Suppressor macrophage (primary cell): ENCODE measurements around the gene CACNA2D1.
A peak's percentile ranks its signal among the peaks of the same experiment; 100 is the strongest.
"Not testable (repeated sequence)": the region's sequence is repeated elsewhere in the genome, so short reads cannot be mapped to it uniquely, and the experiment has no call there.

ENCODE experiments used
- DNase-seq, 4 experiments: peaks; one replicate each; pipeline ENCODE4 v3.0.0-alpha.2; 2020 to 2022

CACNA2D1 gene

DNA sequence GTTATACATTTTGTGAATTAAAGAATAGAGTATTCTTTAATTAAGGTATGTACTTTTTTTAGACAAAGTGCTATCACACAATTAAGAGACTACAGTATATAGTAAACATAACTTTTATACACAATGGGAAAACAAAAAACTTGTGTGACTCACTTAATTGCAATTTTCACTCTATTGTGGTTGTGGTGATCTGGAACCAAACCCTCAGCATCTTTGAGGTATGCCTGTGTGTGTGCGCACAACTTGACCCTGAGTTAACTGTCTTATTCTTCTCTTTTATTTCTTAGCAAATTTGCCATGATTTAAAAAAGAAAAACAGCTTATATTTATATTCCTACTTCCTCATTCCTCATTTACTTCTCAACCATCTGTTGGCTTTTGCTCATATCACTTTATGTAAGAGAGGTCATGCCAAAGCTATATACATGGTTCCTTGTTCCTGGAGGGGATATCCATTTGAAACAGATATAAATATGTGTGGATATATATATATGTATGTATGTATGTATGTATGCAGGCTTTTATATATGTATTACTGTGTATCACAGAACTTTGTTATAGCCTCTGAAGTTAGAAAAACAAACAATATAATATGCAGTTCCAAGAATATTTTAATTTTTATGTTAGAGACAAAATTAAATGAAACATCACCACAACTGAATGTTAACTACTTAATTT lies 414.2 kb downstream of the CACNA2D1 start:
- DNase-seq, result peak in 2 of 4 experiments; percentile 1 to 9

GRCh38 chr7:82028097-82028496 lies 415.5 kb downstream of the CACNA2D1 start:
- DNase-seq, result no peak

- DNase-seq, result no peak
These were observed 421.9 kb downstream of the CACNA2D1 start for GRCh38 chr7:82021713-82022112.

DNA sequence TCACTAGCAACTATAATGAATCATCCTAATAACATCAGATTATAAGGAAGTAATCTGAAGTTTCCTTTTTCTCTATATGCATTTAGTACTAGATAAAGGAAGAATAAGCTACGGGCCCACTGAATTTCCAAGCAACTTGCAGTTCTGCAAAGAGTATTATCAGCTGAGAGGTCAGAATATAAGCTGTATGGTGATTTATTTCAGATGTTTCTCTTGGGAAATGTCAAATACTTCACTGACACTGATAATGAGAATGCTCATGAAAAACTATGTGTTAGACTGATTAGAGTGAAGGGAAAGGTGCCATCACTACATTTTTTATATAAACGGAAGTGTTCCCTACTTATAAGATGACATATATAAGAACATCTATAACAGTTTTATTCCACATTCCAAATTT lies 422.5 kb downstream of the CACNA2D1 start:
- DNase-seq, result no peak

GRCh38 chr7:82019551-82020475 lies 423.8 kb downstream of the CACNA2D1 start:
- DNase-seq, result no peak

- no peak for DNase-seq
These were observed 425.4 kb downstream of the CACNA2D1 start for GRCh38 chr7:82018226-82018625.

GRCh38 chr7:82017334-82017943 lies 426.1 kb downstream of the CACNA2D1 start:
- peak; percentile 4 to 55 (median 21) for DNase-seq

DNA sequence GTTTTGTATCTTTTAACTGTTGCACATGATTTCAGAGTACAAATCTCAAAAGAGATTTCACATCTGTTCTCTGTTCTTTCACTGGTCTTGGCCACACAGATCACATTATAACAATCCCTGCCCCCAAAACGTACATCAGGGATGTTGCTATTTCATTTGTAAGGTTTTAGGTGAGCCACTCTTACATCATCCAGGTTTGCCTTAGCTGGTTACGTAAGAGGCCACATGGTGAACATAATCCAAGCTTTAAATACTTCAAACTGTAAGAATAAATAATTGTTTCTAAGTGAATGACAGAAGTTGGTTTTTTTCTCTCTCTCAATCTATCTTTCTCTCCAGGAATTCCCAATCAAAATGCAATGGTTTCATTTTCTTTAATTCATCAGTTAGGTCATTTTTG lies 427.8 kb downstream of the CACNA2D1 start:
- DNase-seq, result no peak

DNA sequence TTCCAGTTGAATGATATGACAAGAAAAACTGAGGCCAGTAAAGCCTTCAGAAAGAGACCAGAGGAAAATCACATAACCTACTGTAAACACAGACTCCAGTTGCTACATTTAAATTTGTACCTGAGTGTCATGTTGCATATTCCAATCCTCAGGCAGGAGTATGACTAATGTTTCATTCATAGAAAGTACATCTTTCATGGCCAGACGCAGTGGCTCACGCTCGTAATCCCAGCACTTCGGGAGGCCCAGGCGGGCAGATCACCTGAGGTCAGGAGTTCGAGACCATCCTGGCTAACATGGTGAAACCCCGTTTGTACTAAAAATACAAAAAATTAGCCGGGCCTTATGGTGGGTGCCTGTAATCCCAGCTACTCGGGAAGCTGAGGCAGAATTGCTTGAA lies 429.0 kb downstream of the CACNA2D1 start:
- DNase-seq, result not testable (repeated sequence)

- no peak for DNase-seq
These were observed 431.1 kb downstream of the CACNA2D1 start for GRCh38 chr7:82012453-82012852.

DNA sequence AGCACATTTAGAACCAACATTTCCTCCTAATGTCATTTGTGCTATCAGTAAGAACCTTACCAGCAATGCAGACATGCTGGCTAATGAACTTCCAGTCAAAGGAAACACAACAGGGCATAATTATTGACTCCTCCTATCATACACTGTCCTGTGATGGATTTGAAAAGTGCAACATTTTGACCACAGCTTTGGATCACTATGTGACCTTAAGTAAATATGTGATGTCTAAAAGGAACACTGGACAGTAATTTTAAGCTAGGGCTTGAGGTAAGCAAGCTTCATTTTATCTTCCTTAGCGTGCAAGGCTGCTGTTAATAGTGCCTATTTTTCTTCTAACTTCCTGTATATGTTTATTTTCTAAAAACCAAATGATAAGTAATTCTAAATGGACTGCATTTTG lies 433.2 kb downstream of the CACNA2D1 start:
- no peak for DNase-seq

GRCh38 chr7:82007315-82007714 lies 436.3 kb downstream of the CACNA2D1 start:
- no peak for DNase-seq

DNA sequence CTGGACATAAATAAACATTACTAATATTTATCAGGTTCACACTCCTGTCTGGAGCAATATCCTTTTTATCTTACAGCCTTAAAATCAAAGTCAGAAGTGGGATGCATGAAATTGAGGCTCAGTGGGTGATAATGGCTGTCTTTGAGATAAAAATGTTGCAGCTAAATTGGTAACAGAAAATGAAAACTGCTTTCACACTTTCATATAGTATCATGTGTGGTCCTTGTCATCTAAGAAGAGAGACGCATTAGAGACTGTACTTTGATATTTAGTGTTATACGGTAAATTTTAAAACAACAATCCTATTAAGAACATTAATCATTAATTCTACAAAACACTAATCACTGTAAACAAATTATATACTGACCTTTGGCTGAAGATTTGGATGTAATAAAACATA lies 438.5 kb downstream of the CACNA2D1 start:
- DNase-seq, result no peak

DNA sequence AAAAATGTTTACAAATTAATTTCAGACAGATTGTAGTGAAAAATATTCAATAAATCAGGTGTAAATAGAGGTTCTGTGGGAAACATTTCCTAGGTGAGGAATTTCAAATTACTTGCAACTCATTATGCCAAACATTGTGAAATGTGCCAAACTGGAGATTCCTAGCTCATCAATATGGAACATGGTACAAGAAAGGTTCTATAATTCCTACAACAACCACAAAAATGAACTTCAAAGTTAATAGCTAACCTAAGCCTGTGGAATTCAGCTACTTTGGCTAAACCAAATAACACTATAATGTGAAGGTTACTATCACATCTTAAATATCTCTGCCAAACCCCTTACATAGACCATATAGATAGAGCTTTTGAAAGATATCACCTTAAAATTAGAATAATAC lies 450.4 kb downstream of the CACNA2D1 start:
- DNase-seq, result no peak

- peak in 2 of 4 experiments; percentile 34 for DNase-seq
These were observed 453.2 kb downstream of the CACNA2D1 start for GRCh38 chr7:81990395-81990794.

DNA sequence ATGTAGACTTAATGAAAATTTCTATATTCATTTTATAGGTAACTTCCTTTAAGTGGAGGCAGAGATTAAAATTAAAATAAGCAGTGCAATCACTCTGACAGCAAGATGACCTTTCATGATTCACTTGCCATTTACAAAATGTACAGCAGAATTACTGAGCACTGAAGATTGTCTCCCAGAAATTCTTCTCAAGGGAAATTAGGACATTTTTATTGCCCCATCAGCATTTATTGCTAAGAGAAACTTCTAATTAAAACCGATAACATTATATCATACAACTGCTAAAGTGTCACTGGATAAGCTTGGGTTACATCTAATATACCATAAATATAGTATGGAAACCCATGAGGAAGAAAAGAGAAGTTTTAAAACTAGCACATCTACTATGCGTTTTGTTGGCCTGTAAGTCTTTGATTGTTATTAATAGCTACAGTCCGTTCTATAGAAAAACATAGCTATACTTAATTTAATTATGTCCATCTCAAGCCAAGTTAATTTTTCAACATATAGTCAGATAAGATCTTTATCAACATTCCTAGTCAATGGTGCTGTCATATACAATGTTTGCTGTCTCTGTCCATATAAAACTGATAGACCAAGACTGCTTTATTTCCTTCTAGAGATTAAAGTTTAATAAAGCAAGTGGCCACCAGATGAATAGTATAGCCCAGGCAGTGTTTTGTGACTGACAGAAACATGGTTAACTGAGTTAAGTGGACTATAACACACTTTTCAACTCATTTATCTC lies 456.7 kb downstream of the CACNA2D1 start:
- no peak for DNase-seq

DNA sequence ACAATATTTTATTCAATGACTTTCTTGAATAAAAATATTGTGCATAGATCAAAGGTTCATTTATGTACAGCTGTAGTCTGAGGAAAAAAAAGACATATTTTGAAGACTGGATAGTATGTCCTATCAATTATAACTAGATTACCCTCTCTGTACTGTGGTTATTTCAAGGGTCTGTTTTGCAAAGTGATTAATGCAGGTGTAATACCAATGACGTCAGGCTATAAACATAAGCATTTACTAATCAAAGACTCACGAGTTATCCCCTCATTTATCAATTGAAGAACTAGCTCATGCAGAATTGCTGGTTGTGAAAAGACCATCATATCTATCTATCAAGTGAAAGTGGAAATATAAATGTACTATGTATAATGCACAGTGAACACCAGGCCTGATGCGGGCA lies 460.2 kb downstream of the CACNA2D1 start:
- DNase-seq, result no peak

- DNase-seq, result no peak
These were observed 470.5 kb downstream of the CACNA2D1 start for GRCh38 chr7:81973117-81973516.

DNA sequence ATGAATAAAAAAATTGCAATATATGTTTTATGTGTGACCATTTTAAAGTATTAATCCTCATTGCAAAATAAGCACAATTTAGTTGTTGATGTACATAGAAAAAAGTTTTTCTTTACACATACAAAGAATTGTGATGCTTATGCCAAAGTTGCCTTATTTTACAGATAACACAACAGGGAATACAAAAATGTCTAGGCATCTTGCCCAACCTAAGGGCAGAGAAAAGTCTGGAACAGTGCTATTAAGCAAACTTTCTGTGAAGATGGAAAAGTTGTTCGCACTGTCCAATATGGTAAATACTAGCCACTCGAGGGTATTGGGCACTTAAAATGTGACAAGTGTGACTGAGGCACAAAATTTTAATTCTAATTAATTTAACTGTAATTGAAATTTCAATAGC lies 483.6 kb downstream of the CACNA2D1 start:
- DNase-seq, result no peak

GRCh38 chr7:81957517-81957916 lies 486.1 kb downstream of the CACNA2D1 start:
- DNase-seq, result no peak

DNA sequence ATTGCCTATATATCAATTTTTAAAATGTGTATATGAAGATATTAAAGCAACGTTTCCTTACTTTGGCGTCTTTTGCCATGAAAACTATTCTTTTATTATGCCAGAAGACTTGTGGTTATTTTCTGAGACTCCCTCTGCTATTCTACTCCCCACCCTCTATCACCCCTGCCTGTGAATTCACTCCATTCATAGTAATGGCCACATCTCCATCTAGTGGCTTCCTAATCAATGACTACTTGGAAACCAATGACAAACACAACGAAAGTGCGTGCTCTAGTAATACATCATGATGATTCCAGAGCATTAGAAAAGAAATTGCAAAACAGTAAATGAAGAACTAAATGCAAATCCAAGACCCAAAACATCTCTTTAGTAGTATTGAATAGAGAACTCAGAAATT lies 487.1 kb downstream of the CACNA2D1 start:
- peak; percentile 43 to 82 (median 62) for DNase-seq

DNA sequence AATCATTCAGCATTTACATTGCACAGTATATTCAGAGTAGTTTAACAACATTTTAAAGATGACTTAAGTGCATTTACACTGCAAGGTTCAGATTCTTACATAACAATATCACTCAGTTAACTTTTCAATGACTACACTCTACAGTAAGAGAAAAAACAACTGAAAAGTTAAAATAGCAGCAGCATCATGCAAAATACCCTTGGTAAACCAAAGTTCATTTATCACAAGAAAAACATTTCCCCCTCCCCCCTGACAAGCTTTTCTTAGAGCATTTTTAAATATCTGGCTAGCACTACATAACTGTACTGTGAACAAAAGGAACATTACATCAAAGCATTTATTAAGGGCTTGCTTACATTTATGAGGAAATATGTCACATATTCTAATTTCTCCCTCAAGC lies 494.3 kb downstream of the CACNA2D1 start:
- DNase-seq, result no peak

DNA sequence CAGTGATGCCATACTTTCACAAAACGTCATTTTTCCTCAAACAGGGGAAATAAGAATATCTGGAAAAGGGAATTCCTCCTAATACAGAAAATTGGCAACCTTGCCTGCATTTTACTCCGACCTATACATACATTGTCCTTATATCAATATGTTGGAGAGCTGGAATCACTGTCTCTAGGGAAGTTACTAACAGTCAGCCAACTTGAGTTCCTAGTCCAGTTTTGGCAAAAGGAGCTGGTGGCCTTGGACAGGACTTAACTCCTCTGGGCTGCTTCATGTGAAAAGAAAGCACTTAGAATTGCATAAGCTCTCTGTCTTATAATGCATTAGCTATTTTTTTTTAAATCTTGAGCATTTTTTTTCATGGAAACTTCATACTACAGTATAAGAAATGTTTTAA lies 499.5 kb downstream of the CACNA2D1 start:
- DNase-seq, result no peak
